RCC 7860 (cell line): ENCODE measurements around the gene SAA2.
"Not testable (repeated sequence)": the region's sequence is repeated elsewhere in the genome, so short reads cannot be mapped to it uniquely, and the experiment has no call there.

Source experiments
- DNase-seq: peaks from one replicate; pipeline ENCODE4 v3.0.0-alpha.2; 2015; ENCODE audit warnings: low spot score
- FAIRE-seq: peaks from 2 replicates; lab custom pipeline; 2012; peaks lifted over from hg19 to GRCh38; lab: Jason Lieb, UNC

Gene SAA2

DNA sequence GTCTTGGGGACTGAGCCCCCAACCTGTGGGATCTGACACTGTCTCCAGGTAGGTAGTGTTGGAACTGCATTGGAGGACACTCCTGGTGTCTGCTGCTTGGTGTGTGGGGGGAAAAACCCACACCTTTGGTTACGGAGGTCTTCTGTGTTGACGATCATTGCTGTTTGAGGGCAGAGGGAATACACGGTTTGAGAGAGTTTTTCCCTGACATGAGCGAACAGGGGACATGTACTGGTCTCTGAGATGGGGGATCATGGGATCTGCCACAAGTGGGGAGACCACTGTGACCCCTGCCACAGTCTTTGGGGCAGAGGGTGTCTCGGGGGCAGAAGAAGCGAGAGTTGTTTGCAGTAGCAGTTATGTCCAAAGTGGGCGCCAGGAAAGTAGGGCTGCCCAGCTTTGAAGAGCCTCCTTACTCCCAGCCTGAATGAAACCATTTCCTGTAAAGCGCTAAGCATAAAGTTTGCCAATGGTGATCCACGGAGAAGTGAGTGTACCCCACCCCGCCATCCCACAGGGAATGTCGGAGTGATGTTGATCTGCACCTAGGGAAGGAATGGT is 5.4 kb upstream of the SAA2 start:
- FAIRE-seq (no peak), DNase-seq (no peak)

DNA sequence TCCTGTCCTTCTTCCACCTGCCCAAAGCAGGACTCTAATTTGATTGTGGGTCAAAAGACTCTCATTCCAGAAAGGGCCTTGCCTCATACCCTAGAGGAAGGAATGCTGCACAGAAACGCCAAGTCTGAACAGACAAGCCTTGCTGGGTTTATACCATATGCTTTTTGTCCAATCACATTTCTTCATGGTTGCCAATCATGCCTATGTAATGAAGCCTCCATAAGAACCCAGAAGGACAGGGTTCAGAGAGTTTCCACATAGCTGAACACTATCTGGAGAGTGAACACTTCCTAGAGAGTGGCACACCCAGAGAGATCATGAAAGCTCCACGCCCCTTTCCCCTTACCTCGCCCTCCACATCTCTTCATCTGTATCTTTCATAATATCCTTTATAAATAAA is 4.8 kb upstream of the SAA2 start:
- no peak for FAIRE-seq

DNA sequence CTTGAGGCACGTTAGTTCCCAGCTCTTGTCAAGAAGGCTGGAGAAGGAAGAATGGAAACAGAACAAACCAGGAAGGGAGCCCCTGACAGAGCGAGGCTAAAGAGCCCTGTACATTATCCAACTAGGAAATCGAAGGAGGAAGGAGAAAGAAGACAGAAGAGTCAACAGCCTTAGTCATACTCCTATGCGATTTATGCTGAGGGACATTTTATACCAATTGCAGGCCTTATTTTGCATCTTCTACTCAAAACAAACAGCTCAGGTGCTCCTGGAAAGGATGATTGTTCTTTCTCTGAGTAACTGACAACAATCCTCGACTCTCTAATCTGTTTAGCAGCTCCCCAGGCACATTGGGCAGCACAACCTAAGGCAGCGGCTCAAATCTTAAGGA is 1.3 kb downstream of the SAA2 start:
- not testable (repeated sequence) for FAIRE-seq, DNase-seq

More for the DNA sequence above, 4.8 kb upstream of the SAA2 start:
- DNase-seq = no peak

DNA sequence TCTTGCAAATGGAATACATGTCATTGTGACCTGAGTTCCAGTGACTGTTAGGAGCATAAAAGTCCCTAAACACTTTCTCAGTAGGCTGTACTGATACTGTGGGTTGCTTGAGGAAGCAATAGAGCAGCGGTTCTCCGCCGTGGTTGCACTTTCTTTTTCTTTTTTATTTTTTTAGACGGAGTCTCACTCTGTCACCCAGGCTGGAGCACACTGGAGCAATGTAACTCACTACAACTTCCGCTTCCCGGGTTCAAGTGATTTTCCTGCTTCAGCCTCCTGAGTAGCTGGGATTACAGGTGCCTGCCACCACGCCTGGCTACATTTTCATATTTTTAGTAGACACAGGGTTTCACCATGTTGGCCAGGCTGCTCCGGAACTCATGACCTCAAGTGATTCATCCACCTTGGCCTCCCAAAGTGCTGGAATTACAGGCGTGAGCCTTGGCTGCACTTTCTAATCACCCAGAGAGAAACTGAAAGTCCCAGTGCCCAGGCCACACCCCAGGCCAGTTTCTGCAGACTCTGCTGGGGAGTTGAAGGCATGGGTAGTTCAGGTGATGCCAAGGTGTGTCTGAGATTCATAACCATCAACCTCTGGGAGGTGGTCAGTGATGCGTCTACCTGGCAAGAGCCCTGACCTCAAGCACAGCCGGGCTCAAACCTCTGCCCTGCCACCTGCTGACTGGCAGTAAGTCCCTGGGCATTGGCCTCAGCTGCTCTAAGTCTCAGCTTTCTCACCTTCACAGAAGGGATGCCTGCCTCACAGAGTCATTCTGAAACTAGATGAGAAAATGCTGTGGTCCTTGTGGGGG is 1.9 kb downstream of the SAA2 start:
- DNase-seq, FAIRE-seq: not testable (repeated sequence)

DNA sequence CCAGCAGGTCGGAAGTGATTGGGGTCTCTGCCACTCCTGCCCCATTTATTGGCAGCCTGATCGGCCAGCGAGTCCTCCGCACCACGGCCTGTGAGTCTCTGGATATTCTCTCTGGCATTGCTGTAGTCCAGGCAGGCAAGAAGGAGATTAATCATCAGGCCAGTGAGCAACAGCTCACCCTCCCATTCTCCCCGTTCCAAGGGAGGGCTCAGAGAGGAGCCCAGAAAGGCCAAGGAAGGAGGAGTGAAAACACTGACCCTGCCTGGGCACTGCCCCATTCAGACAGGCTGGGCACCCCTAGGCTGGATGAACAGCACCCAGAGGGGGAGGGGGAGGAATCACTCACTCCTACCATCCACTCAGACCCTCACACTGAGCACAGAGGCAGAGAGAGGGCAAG is 3.1 kb downstream of the SAA2 start:
- FAIRE-seq = no peak
- no peak for DNase-seq

DNA sequence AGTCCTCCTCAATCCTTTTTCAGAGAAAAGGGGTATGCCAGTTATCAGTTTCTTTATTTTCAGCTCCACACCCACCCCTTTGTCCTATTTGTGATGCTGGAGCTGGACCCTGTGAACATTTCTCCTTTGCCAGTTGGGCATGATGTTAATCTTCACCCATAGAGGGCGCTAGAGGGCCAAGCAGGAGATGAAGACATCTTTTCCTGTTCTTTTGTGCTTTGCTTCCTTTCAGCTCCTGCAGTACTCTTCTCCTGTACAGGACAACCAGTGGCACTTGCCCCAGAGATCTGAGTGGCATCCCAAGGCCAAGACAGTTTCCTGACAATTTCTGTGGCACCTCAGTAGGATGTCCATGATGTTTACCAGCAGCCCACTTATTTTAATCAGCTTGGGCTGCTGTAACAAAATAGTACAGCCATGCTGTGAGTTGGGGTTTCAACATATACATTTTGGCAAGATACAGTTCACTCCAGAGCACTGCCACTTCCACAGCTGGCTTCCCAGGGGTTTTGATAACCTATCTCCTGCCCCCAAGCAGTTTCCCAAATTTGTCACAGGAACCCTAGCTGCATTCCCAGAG is 4.6 kb downstream of the SAA2 start:
- DNase-seq = peak; percentile 51
- FAIRE-seq = no peak

DNA sequence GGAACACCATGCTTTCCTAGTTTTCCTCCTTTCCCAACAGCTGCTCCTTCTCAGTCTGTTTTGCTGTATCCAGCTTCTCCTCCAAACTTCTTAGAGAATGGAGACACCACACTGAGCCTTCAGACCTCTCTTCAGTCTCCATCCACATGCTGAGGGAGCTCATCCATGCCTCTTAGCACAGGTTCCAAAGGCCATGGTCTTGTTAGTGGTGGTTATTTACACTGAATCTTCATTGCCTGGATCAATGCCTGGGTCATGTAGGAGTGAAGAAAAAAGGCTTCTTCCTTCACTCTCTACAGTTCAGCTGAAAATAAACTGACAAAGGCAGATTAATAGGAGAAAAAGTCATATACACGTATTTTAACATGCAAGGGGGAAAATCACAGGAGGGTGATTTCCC is 8.8 kb downstream of the SAA2 start:
- FAIRE-seq = no peak
- no peak for DNase-seq

DNA sequence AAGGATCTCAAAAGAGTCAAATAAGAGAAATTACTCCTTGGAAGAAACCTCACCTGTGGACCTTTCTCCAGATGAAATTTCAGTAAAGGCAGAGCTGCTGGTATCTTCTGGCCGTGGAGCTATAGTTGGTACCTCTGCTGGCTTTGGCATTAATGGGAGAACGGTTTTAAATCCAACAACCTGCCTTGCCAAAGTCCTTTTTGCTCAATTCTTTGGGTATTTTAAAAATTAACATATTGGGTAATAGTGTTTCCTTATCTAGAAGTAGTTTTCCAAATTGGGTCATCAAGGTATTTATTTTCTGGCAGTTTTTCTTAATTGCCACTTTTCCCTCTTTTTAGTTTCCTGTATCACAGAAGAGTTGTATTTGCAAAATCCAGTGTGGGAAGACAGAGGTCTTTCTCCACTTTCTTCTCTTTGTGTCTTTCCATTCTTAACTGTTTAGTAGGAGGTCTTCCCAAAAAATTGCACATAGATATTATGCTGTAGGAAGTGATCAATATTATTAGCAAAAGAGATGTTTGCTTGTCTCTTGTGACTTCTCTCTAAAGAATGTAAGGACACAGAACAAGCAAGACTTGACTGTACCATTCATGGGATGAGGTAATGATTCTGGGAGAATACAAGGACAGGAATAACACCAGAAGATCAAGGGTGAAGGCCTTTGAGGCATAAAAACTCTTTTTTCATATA is 11.7 kb downstream of the SAA2 start, which contains the start of gene SAA4:
SAA4 (minus strand) TSS at position 139 of the 693 bp plus-strand sequence. CDS start 876 bp downstream, outside the sequence.
- FAIRE-seq = no peak
- no peak for DNase-seq

DNA sequence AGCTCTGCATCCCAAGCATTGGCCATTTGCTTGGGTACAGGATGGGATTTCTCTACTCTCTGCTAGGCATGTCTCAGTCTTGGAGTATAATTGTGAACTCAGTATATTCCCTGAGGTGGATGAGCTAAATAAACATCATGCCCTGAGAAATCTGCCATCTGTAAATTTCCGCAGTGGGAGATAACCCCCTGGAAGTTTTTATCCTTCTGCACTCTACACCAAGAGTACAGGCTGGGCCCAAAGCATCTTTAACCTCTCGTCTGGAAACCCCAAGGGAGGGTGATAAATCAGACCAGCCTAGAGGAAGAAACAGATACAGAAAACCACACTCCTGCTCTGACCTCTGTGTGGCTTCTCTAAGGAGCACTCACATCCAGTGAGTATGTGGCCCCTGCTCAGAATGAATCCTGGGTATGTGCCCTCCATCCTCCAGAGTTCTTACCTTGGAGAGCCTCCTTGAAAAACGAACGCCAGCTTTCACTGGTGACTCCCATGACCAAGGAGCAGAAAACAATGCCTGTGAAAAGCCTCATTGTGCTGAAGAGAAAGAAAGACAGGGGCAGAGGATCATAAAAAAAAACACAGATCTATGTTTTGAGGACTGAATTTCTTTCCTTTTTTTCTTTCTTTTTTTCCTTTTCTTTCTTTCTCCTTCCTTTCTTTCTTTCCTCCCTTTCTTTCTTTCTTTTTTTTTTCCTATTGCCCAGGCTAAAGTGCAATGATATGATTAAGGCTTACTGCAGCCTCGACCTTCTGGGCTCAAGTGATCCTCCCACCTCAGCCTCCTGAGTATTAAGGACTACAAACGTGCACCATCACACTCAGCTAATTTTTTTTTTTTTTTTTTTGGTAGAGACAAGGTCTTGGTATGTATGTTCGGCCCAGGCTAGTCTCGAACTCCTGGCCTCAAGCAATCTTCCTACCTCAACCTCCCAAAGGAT is 12.8 kb downstream of the SAA2 start:
- no peak for FAIRE-seq
- no peak for DNase-seq

DNA sequence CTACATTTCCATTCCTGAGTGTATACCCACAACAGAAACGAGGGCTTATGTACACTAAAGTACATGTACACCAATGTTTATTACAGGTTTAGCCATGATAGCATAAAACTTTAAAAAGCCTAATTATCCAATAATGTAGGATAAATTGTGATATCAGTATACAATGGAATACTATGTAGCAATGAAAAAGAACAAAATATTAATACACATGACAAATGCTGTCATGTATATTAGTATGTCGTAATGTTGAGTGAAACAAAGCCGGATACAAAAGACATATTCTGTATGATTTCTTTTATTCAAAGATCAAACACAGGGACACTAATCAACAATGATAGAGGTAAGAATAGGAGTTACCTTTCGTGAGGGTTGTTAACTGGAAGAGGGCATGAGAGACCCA is 14.6 kb downstream of the SAA2 start:
- FAIRE-seq (no peak), DNase-seq (no peak)

DNA sequence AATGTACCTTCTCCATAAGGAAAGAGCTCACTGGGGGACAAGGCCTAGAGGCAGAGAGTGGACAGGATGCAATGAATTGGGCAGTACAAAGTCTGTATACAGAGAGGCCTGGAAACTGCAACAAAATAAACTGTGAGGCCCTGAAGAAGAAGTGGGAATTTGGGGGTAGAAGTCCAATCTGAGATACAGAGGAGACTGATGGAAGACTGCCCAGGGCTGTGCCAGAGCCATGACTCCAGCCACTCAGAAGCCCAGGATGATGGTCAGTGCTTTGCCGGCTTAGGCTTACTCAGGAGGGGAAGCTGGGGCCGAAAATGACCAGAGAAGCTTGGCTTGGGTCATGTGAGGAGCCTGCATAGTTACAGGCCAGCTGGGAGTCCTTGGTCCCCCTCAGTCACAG is 17.6 kb downstream of the SAA2 start:
- DNase-seq = no peak
- no peak for FAIRE-seq

DNA sequence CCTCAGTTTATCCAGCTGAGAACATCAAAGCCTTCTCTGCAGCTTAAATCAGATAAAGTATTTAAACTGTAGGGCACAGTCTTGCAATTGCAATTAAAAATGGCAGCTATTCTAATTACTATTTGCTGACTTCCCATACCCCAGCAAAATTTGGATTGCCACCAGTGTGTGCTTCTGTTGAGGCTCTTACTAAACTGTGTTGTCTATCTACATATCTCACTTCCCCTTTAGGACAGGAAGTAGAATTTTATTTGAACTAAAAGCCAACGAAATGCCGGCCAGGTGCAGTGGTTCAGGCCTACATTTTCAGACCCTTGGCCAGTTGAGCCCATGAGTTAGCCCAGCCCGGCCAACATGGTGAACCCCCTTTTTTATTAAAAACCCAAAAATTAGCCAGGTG is 19.0 kb downstream of the SAA2 start:
- FAIRE-seq (no peak), DNase-seq (no peak)

DNA sequence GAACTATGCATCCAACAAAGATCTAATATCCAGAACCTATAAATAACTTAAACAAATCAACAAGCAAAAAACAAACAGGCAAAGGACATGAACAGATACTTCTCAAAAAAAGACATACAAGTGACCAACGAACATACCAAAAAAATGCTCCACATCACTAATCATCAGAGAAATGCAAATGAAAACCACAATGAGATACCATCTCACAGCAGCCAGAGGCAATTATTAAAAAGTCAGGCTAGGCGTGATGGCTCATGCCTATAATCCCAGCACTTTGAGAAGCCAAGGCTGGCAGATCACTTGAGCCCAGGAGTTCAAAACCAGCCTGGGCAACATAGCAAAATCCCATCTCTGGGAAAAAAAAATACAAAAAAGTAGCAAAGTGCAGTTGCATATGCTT is 22.6 kb downstream of the SAA2 start:
- no peak for DNase-seq
- FAIRE-seq = no peak

DNA sequence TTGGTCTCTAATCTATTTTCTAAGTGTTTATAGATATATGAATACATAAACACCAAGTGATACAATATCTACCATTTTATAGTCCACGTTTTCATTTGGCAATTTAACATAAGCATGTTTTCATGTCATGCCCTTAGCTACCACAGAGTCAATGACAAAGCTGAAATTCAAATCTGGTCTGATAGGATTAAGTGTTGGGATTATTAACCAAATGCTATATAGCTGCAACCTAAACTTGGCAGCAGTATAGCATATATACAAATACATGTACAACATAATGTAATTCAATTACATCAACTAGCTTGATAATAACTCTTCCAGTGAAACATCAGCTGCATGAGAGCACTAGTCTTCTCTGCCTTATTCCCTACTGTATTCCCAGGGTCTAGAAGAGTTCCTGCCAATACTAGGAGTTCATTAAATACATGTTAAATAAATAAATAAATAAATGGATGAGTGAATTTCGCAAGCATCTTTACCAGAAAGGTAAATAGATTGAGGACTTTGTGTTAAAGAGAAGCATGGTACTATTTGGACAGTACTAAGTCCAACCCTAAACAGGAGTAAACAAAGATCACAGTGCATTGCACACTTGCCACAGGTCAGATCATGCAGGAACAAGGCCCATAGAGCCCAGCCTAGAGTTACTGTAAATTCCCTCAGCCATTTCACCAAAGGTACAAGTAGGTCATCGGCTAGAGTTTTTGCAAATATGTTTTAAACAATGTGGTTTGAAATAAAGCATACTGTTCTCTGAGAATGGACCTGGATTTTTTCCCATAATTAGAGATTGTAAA is 24.7 kb downstream of the SAA2 start:
- no peak for FAIRE-seq
- DNase-seq = no peak

DNA sequence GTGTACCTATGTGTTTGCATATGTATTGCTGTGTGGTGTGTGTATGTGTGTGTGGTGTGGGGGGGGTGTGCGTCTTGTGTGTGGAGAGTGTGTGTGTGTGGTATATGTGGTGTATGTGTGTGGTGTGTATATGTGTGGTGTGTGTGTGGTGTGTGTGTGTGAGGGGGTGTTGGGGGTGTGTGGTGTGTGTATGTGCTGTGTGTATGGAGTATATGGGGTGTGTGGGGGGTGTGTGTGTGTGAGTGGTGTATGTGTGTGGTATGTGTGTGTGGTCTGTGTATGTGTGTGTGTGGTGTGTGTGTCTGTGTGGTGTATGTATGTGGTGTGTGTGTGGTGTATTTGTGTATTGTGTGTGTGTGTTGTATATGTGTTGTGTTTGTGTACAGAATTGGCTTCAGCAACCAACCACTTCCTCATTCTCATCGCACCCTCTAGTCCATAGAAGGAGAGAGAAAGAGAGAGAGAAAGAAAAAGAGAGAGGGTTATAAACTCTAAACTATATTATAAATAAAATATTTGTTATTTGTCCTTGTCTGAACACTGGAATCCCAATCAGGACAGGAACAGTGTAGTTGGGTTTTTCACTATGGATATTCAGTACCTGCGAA is 25.6 kb downstream of the SAA2 start:
- DNase-seq (no peak), FAIRE-seq (no peak)

DNA sequence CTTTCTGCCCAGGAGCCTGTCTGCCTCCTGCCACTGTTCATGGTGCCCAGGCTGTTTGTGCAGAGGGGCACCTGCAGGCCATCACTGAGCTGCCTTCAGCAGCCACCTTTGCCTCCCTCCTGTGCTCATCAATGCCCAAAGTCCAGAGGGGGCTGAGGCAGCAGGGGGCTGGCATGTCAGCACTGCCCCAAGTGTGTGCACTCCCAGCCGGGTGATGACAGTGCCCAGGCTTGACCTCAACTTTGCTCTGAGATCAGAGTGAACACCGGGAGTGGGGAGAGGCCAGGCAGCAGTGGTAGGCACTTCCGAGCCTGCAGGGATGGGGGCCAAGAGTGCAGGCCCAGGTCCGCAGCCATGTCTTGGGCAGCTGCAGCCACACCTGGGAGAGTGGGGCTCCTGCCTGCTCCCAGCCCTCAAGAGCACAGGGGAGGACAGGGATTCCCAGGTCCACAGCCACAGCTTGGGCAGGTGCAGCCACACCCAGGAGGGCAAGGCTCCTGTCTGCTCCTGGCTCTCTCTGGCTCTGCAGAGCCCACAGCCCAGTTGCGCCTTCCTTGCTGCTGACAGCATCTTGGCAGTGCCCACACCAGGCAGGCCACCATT is 27.1 kb downstream of the SAA2 start:
- FAIRE-seq = no peak
- DNase-seq = no peak

DNA sequence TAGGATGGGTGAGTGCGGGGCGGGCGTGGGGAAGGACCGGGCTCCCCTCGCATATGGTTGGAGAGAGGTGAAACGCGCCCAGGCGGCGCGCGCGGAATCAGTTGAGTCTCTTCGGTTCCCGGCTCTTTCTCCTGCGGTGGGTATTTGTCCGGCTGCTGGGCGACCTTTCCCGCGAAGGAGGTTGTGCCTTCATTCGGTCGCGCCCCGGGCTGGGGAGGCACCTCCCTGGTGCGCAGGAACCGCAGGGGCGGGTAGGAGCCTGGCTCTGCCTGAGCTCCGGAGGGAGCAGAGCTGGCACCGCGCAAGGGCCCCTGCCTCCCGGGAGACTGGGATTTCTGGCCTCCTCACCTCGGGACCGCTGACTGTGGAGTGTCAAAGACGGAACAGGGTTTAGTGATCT is 39.4 kb downstream of the SAA2 start:
- FAIRE-seq (no peak), DNase-seq (no peak)

DNA sequence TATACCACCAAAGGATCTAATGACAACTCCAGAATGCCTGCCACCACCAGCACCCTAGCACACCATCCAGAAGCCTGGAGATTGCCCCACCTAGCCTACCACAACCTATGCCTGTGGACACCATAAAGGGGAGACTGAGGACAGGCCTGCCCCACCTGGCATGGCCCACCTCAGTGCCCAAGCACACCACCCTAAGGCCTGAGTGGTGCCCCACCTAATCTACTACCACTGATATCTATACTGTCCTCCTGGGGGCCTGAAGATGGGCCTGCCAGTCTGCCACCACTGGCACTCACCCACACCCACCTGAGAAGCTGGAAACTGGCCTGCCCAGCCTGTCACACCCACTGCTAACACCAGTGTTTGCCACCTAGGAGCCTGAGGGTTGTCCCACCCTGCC is 43.7 kb downstream of the SAA2 start:
- FAIRE-seq = no peak

DNA sequence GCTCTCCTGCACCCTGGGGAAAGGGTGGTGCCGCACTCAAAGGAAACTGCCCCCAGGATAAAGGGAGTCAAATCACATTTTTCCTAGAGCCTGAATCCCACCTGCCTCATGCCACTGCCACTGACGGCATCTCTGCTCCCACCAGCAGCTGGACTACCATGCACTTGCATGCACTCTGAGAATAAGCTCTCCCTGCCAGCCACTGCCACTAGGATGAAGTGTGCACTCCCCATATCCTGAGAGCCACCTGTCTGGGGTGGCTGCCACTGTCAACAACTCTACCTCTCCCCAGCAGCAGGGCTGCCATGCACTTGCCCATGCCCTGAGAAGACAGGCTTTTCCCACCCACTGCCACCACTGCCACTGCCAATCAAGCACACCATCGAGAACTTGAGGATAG is 44.2 kb downstream of the SAA2 start:
- no peak for DNase-seq
- FAIRE-seq = no peak

More for the DNA sequence above, 43.7 kb downstream of the SAA2 start:
- no peak for DNase-seq
